K562 (cell line): ENCODE results near the gene OGFR. TPM values are rescaled to one million over a fixed set of nuclear protein-coding genes. Genes with fewer than 3 reads are reported as not detected.
A peak's percentile ranks its signal among the peaks of the same experiment; 100 is the strongest.

Source experiments
- ARHGAP35 ChIP-seq: fragments of 450-650 bp; IDR thresholded peaks from 2 replicates; pipeline ENCODE4 v1.6.1; 2018; ENCODE audit not compliant: partially characterized antibody
- ATF7 ChIP-seq: fragments of 450-650 bp; IDR thresholded peaks from 2 replicates; pipeline ENCODE4 v1.7.1; 2014; ENCODE audit warnings: mild to moderate bottlenecking, moderate library complexity
- BRD9 ChIP-seq: fragments of 450-650 bp; IDR thresholded peaks from 2 replicates; pipeline ENCODE4 v1.6.1; 2018; ENCODE audit warnings: low read depth; ENCODE audit not compliant: partially characterized antibody
- CSDE1 ChIP-seq, 2 experiments: fragments of 450-650 bp; IDR thresholded peaks; 2 replicates each; pipeline ENCODE4 v1.6.1; 2016; ENCODE audit warnings: mild to moderate bottlenecking in 1 of 2
- EHMT2 ChIP-seq: fragments of 450-650 bp; IDR thresholded peaks from 2 replicates; pipeline ENCODE4 v1.6.1; 2018; ENCODE audit warnings: antibody characterized with exemption
- HDAC8 ChIP-seq: fragments of 450-650 bp; IDR thresholded peaks from 2 replicates; pipeline ENCODE4 v1.6.1; 2016; ENCODE audit warnings: mild to moderate bottlenecking, missing genetic modification characterization, moderate library complexity, missing compliant biosample characterization
- KHSRP ChIP-seq: fragments of 450-650 bp; IDR thresholded peaks from 2 replicates; pipeline ENCODE4 v1.6.1; 2017
- MIER1 ChIP-seq: fragments of 450-650 bp; IDR thresholded peaks from 2 replicates; pipeline ENCODE4 v1.6.1; 2016; ENCODE audit warnings: antibody characterized with exemption, mild to moderate bottlenecking, low read depth
- MLLT1 ChIP-seq, 2 experiments: fragments of 450-650 bp; IDR thresholded peaks; 2 replicates each; pipeline ENCODE4 v1.6.1; 2016
- NFIC ChIP-seq: fragments of 450-650 bp; IDR thresholded peaks from 2 replicates; pipeline ENCODE4 v1.6.1; 2017; ENCODE audit warnings: mild to moderate bottlenecking, inconsistent platforms
- POLR2A ChIP-seq: fragments of 450-650 bp; conservative IDR thresholded peaks from 2 replicates; pipeline ENCODE4 v1.6.1; 2016
- TRIM24 ChIP-seq, 2 experiments: fragments of 450-650 bp; IDR thresholded peaks; 2 replicates each; pipeline ENCODE4 v1.6.1; 2016
- YY1 ChIP-seq, 3 experiments: IDR thresholded peaks; 2 replicates each; pipeline ENCODE4 v1.6.1; 2011; ENCODE audit warnings: low read length in 2 of 3, mild to moderate bottlenecking in 2 of 3, moderate library complexity in 2 of 3, borderline replicate concordance in 1 of 3, control low read depth in 1 of 3, low read depth in 1 of 3; ENCODE audit not compliant: insufficient read depth in 3 of 3, insufficient replicate concordance in 2 of 3, control insufficient read depth in 1 of 3, insufficient read length in 1 of 3; ENCODE audit errors: extremely low read depth in 1 of 3
- ZNF143 ChIP-seq: sonication (generic); formaldehyde crosslinking; IDR thresholded peaks from 2 replicates; pipeline ENCODE4 v1.9.0; 2022; ENCODE audit warnings: mild to moderate bottlenecking, missing genetic modification reagents
- ZNF311 ChIP-seq: fragments of 250-450 bp; sonication (Bioruptor Pico); IDR thresholded peaks from 2 replicates; pipeline ENCODE4 v1.4.0; 2020; ENCODE audit warnings: mild to moderate bottlenecking, moderate library complexity
- polyA plus RNA-seq, 8 experiments: library from polyadenylated mRNA; depleted of rRNA in 4 of 8; stranded (reverse) in 5 of 8; unstranded in 3 of 8; fragments of >200 nt; fragmentation: Nextera tagmentation in 2 of 8; fragmentation: Illumina TruSeq in 1 of 8; extraction: Ambion mirVana in 2 of 8; extraction: Trizol in 1 of 8; gene quantifications; 2 replicates each; pipeline versions ENCODE4 v1.2.1 to v1.2.3, GENCODE V29; 2011 to 2014; ENCODE audit warnings: inconsistent platforms in 1 of 8, missing spikeins in 1 of 8
- total RNA-seq, 7 experiments: library from RNA; depleted of rRNA in 6 of 7; stranded (reverse); fragments of >200 nt in 6 of 7; fragmentation: Illumina TruSeq in 2 of 7; extraction: Trizol in 2 of 7; gene quantifications; 2 replicates each; pipeline versions ENCODE4 v1.2.1 to v1.2.3, GENCODE V29; 2011 to 2021; ENCODE audit warnings: low replicate concordance in 1 of 7
- TF ChIP-seq, protein P1 (sequence below): fragments of 450-650 bp; formaldehyde crosslinking; IDR thresholded peaks from 2 replicates; pipeline ENCODE4 v1.4.0; 2022; ENCODE audit warnings: missing genetic modification characterization
- TF ChIP-seq, protein P2 (sequence below): IDR thresholded peaks from 2 replicates; pipeline ENCODE4 v1.6.1; 2011; ENCODE audit not compliant: insufficient read length; ENCODE audit errors: extremely low read depth
- TF ChIP-seq, protein P3 (sequence below): fragments of 450-650 bp; IDR thresholded peaks from 2 replicates; pipeline ENCODE4 v1.7.0; 2016; ENCODE audit warnings: borderline replicate concordance

Gene OGFR
- total and polyA plus RNA-seq, 9 of the 15 experiments (the other 6 are each of a cell fraction or from before 2014, with no cell fraction given), result 0.39 to 56.3 (median 17.5) TPM

- TF ChIP-seq NFIC (peak; percentile 31; the same call in 1 of the 2 replicates), TRIM24 (IDR thresholded peaks at IDR 0.05) (peak in 1 of 2 experiments; percentile 78; a peak in 2 of 4 replicates), EHMT2 (peak; percentile 92), KHSRP (no peak), MIER1 (no peak), ATF7 (peak; percentile 77), MLLT1 (IDR thresholded peaks at IDR 0.05) (peak; percentile 58 to 70; a peak in 2 of 4 replicates), CSDE1 (IDR thresholded peaks at IDR 0.05) (peak; percentile 16 to 59; a peak in 1 of 4 replicates), BRD9 (peak; percentile 15), HDAC8 (tag) (0 out of 2 replicates have a peak, but pooled peaks have one; percentile 30), ARHGAP35 (peak; percentile 73), ZNF311 (CRISPR knock-in tag) (peak; percentile 57; the same call in 1 of the 2 replicates), ZNF143 (CRISPR knock-in tag) (no peak), YY1 (IDR thresholded peaks at IDR 0.05; ENCODE audit: borderline replicate concordance in 1 of 3, control insufficient read depth in 1 of 3, extremely low read depth in 1 of 3, insufficient read depth in 3 of 3, insufficient read length in 1 of 3, insufficient replicate concordance in 2 of 3, low read depth in 1 of 3, low read length in 2 of 3) (peak in 1 of 3 experiments; percentile 39), POLR2A (peak; percentile 92)
- TF ChIP-seq, protein P1, sequence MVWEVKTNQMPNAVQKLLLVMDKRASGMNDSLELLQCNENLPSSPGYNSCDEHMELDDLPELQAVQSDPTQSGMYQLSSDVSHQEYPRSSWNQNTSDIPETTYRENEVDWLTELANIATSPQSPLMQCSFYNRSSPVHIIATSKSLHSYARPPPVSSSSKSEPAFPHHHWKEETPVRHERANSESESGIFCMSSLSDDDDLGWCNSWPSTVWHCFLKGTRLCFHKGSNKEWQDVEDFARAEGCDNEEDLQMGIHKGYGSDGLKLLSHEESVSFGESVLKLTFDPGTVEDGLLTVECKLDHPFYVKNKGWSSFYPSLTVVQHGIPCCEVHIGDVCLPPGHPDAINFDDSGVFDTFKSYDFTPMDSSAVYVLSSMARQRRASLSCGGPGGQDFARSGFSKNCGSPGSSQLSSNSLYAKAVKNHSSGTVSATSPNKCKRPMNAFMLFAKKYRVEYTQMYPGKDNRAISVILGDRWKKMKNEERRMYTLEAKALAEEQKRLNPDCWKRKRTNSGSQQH (CRISPR knock-in tag), result peak; percentile 95
- TF ChIP-seq, protein P2, sequence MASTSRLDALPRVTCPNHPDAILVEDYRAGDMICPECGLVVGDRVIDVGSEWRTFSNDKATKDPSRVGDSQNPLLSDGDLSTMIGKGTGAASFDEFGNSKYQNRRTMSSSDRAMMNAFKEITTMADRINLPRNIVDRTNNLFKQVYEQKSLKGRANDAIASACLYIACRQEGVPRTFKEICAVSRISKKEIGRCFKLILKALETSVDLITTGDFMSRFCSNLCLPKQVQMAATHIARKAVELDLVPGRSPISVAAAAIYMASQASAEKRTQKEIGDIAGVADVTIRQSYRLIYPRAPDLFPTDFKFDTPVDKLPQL, result no peak
- TF ChIP-seq, protein P3, sequence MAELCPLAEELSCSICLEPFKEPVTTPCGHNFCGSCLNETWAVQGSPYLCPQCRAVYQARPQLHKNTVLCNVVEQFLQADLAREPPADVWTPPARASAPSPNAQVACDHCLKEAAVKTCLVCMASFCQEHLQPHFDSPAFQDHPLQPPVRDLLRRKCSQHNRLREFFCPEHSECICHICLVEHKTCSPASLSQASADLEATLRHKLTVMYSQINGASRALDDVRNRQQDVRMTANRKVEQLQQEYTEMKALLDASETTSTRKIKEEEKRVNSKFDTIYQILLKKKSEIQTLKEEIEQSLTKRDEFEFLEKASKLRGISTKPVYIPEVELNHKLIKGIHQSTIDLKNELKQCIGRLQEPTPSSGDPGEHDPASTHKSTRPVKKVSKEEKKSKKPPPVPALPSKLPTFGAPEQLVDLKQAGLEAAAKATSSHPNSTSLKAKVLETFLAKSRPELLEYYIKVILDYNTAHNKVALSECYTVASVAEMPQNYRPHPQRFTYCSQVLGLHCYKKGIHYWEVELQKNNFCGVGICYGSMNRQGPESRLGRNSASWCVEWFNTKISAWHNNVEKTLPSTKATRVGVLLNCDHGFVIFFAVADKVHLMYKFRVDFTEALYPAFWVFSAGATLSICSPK, result 0 out of 2 replicates have a peak, but pooled peaks have one; percentile 39
Observed at GRCh38 chr20:62776692-62777527, 27.7 kb upstream of the OGFR start (continued).
